Activated CD4-positive, CD25-positive, alpha-beta regulatory T cell treated with anti-CD3 and anti-CD28 coated beads, Interleukin-2, amount 50 U/mL, for 24 hours (primary cell): ENCODE results near the gene SPNS2.

Experiments
- ATAC-seq, 2 donors: fragments of 150-1000 bp; cut with Tn5 transposase; one replicate each; pipeline ENCODE4 v1.10.0; 2021; ENCODE audit warnings: mild to moderate bottlenecking in 1 of 2, moderate library complexity in 1 of 2

SPNS2 gene

GRCh38 chr17:4498461-4499397 is at the start of gene SPNS2:
SPNS2 (plus strand) TSS chr17:4498881; CDS start chr17:4499048, 167 bp downstream.
- peak; percentile 87 to 89 for ATAC-seq

GRCh38 chr17:4449736-4450135 is 48.9 kb upstream of the SPNS2 start:
- ATAC-seq, result no peak

DNA sequence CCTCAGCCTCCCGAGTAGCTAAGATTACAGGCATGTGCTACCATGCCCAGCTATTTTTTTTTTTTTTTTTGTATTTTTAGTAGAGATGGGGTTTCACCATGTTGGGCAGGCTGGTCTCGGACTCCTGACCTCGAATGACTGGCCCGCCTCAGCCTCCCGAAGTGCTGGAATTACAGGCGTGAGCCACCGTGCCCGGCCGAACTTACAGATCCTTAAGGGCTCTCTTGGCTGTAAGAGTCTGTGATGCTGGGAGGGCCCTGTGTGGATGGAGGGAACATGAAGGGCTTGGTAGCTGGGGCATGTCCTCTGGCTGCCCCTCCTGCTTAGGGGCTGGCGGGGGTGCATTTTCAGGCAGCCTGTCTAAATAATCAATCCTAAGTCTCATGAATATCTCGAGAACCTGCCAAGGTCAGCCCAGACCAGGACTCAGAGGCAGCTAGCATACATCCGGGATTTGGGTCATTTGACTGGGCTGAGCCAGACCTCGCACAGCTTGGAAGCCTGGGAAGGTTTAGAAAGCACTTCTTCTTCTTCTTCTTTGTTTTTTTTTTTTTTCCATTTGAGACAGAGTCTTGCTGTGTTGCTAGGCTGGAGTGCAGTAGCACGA is 47.9 kb upstream of the SPNS2 start:
- ATAC-seq, result no peak

DNA sequence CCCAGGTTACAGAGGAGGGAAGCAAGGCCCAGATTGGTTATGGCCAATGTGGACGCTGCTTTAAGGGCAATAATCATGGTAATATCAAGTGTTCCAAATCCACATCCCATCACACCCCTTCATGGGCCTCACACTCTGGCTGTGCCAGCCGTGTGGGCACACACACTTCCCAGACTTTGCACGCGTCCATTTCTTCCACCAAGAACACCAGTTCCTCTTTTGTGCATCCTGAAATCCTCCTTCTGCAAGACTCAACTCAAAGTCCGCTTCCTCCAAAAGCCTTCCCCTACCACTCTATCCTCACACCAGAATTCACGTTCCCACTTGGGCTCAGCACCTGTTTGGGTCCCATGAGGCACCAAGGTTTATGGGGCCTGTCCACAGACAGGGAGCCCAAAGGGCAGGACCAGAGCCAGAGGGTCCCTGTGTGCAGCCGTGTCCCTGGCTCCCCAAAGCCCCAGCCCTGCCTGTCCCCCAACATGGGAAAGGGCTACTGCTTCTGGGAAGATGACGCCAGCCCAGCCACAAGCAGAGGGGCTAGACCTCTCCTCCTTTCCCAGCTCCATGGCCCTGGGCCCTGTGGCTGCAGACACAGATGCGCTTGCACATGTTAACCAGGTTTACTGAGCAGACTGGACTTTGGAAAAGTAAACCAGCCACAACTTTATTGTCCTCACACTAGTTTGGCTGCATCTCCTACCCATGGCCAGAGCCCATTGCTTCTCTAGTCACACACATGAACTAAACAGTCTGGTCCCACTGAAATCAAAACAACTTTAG is 44.7 kb upstream of the SPNS2 start:
- ATAC-seq, result no peak

- no peak for ATAC-seq
Measured at GRCh38 chr17:4460661-4461060, 38.0 kb upstream of the SPNS2 start.

- no peak for ATAC-seq
Measured at GRCh38 chr17:4463818-4464476, 34.7 kb upstream of the SPNS2 start.

- ATAC-seq, result no peak
Measured at GRCh38 chr17:4465786-4466185, 32.9 kb upstream of the SPNS2 start.

GRCh38 chr17:4467287-4467686 is 31.4 kb upstream of the SPNS2 start:
- no peak for ATAC-seq

- ATAC-seq, result no peak
Measured at GRCh38 chr17:4469552-4469951, 29.1 kb upstream of the SPNS2 start.

- ATAC-seq, result no peak
Measured at GRCh38 chr17:4472286-4472685, 26.4 kb upstream of the SPNS2 start.

- ATAC-seq, result no peak
Measured at GRCh38 chr17:4474093-4474492, 24.6 kb upstream of the SPNS2 start.

DNA sequence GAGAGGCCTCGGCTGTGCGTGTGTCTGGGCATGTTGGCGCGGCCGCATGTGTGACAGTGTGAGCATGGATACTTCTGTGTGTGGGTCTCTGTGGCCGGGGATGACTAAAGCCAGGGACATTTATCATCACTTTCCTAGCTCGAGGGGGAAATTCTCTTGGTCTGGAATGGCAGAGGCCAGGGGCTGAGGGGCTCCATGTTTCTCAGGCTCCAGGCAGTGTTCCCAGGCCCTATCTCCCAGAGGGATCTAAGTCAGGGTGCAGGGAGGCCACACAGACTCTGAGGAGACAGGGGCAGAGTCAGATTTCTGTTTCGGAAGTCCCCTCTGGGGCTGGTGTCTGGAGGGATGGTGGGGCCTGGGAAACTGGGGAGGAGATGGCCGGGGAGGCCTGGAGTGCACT is 23.7 kb upstream of the SPNS2 start:
- no peak for ATAC-seq

DNA sequence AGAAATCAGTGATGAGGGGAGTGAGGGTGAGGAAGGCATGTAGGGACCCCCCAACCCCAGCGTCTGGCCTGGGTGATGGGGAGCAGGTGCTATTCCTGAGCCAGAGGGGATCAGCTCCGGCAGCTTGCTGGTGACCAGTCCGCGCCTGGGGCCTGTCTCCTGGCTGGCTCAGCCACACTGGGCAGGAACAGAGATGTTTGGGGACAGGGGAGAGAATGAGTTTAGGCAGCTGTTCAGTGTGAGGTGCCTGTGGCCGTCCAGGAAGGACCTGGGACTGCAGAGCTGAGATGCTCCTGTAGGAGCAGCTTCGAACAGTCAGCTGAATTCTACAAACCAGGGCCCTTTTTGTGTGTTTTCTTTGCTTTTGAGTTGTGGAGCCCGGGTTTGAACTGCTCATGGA is 23.2 kb upstream of the SPNS2 start:
- ATAC-seq, result no peak

DNA sequence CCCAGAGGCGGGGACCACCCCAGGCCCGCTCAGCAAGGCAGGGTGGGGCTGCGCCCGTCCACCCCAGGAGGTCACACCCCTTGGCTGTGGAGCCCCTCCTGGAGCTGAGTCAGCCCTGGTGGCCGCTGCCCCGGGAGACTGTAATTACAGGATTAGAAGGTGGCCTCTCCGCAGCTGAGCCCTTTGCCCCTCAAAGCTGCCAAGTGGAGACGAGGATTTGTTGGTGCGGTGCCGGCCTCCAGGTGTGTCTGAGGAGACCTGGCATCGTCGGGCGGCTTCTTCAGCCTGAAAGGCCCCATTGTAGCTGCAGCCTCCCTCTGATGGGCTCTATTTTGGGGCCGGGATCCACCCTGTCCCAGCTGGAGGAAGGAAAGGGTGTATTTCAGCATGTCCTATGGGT is 22.7 kb upstream of the SPNS2 start:
- ATAC-seq, result no peak

DNA sequence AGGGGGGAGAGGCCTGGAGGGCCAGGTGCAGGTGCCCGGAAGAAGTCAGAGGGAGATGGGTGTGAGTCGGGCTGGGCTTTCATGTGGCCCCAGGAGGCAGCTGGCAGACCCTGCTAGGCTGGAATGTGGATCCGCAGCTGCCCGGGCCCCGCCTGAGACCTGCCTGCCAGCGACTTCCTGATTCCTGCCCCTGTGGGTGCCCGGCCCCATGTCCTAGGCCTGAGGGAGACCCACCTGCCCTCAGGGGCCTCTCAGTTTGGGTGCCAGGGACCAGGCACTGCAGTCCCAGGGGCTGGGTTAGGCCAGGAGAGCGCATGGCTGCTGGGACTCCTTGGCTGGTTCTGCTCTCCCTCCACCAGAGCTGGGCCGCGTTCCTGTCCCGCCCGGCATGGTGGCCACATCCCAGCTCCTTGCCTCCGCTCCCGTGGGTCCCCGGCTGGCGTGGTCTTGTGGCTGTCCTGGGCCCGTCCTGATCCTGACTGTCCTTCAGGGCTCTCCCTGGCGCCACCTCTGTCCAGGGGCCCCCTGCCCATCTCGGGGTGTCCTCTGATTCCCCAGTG is 22.1 kb upstream of the SPNS2 start:
- ATAC-seq, result no peak

GRCh38 chr17:4477255-4477791 is 21.4 kb upstream of the SPNS2 start:
- peak in 1 of 2 donors; percentile 15 for ATAC-seq

GRCh38 chr17:4478318-4478830 is 20.3 kb upstream of the SPNS2 start:
- no peak for ATAC-seq

DNA sequence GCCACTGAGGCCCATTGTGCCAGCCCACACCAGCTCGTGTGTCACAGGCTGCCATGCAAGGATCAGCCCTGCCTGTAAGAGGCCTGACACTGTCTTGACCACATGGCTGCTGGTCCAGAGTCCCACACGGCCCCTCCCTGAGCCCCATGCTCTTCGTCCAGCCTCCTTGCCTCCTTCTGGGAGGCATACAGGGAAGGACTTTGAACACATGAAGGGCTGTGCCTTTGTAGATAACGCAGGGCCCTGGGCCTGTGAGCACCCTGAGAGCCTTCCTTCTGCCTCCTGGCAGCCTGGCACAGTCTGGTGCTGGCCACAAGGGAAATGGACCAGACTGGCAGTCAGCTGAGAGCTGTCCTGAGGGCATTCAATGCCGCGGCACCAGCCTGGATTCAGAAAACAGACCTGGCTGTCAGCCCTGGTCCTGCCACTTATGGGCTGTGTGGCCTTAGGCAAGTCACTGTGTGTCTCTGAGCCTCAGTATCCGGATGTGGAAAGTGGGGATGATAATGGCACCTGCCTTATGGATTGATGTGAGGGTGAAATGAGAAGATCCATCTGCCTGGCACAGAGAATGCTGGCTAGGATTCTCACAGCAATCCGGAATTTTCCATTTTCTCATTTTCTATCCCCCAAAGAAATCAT is 19.2 kb upstream of the SPNS2 start:
- no peak for ATAC-seq

DNA sequence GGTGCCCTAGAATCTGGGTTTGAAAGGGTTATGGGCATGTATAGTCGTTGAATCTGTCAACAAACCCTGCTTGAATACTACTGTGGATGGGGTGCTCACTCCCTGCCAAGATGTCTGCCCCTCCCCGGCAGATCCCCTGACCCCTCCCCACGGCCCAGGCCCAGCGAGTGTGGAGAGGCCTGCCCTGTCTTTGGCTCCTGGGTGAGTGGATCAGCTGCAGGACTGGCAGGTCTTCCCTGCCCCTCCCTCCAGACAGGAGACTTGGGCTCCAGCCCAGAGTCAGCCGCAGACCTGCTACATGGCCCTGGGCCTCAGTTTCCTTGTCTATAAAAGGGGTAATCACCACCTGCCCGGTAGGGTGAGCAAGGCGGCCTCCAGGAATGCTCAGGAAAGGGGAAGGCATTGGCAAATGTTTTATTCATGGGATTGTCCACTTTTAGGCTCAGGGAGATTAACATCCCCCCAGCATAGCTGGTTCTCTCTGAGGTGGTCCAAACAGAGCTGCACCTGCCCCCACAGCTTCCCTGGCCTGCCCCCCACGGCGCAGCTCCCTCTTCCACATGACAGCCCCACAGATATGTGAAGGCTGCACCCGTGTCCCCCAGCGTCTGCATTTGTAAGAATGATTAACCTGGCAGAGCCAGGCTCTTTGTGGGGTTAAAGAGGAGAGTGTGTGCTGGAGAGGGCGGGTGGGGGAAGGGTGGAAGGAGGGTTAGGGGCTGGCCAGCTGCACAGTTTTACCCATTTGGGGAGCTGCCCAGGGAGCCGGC is 18.5 kb upstream of the SPNS2 start:
- no peak for ATAC-seq
